ENCODE results near the gene JMY.

JMY gene

GRCh38 chr5:79261897-79262296 is 26.0 kb downstream of the JMY start:
- Histone ChIP-seq H3K4me3 (ENCODE audit: low read depth, low read length) (no peak overlapping the region), H3K27ac (no peak overlapping the region), H3K4me2 (ENCODE audit: low read length) (no peak overlapping the region), H3K36me3 (ENCODE audit: control insufficient read depth, insufficient read depth, low read length) (no peaks in the 10 kb centered on the region), H3K4me1 (no peaks in the 10 kb centered on the region), H3K79me2 (peaks cover 45% of the 10 kb centered on the region), H2AFZ (no peak overlapping the region), H3K9me3 (ENCODE audit: control insufficient read depth, low read length) (no peaks in the 10 kb centered on the region), H3K27me3 (ENCODE audit: control insufficient read depth, insufficient read depth, low read length) (no peaks in the 10 kb centered on the region), H3K9ac (no peak overlapping the region)
- no peak for TF ChIP-seq CTCF (IDR thresholded peaks at IDR 0.05)

GRCh38 chr5:79263290-79263689 is 27.4 kb downstream of the JMY start:
- Histone ChIP-seq H3K27me3 (ENCODE audit: control insufficient read depth, insufficient read depth, low read length) (no peaks in the 10 kb centered on the region), H2AFZ (no peak overlapping the region), H3K9ac (no peak overlapping the region), H3K4me1 (no peaks in the 10 kb centered on the region), H3K36me3 (ENCODE audit: control insufficient read depth, insufficient read depth, low read length) (no peaks in the 10 kb centered on the region), H3K27ac (no peak overlapping the region), H3K4me3 (ENCODE audit: low read depth, low read length) (no peak overlapping the region), H3K79me2 (peaks cover 37% of the 10 kb centered on the region), H3K9me3 (ENCODE audit: control insufficient read depth, low read length) (no peaks in the 10 kb centered on the region), H3K4me2 (ENCODE audit: low read length) (no peak overlapping the region)
- TF ChIP-seq CTCF (IDR thresholded peaks at IDR 0.05), result no peak

GRCh38 chr5:79267180-79267579 is 31.2 kb downstream of the JMY start:
- H3K79me2 ChIP-seq, result peaks cover 9% of the 10 kb centered on the region
- no peaks in the 10 kb centered on the region for H3K9me3 ChIP-seq (ENCODE audit: control insufficient read depth, low read length)
- no peaks in the 10 kb centered on the region for H3K4me1 ChIP-seq
- H3K27ac ChIP-seq, result no peak overlapping the region
- H3K27me3 ChIP-seq (ENCODE audit: control insufficient read depth, insufficient read depth, low read length), result no peaks in the 10 kb centered on the region
- no peaks in the 10 kb centered on the region for H3K36me3 ChIP-seq (ENCODE audit: control insufficient read depth, insufficient read depth, low read length)
- no peak overlapping the region for H3K4me2 ChIP-seq (ENCODE audit: low read length)
- no peak overlapping the region for H3K9ac ChIP-seq
- no peak overlapping the region for H2AFZ ChIP-seq
- TF ChIP-seq CTCF (IDR thresholded peaks at IDR 0.05), result no peak
- H3K4me3 ChIP-seq (ENCODE audit: low read depth, low read length), result no peak overlapping the region

GRCh38 chr5:79269733-79270166 is 33.8 kb downstream of the JMY start:
- H2AFZ ChIP-seq, result no peak overlapping the region
- no peaks in the 10 kb centered on the region for H3K36me3 ChIP-seq (ENCODE audit: control insufficient read depth, insufficient read depth, low read length)
- H3K4me3 ChIP-seq (ENCODE audit: low read depth, low read length), result no peak overlapping the region
- H3K27me3 ChIP-seq (ENCODE audit: control insufficient read depth, insufficient read depth, low read length), result no peaks in the 10 kb centered on the region
- no peaks in the 10 kb centered on the region for H3K4me1 ChIP-seq
- H3K9ac ChIP-seq, result no peak overlapping the region
- no peaks in the 10 kb centered on the region for H3K9me3 ChIP-seq (ENCODE audit: control insufficient read depth, low read length)
- no peak overlapping the region for H3K27ac ChIP-seq
- H3K4me2 ChIP-seq (ENCODE audit: low read length), result no peak overlapping the region
- peaks cover 25% of the 10 kb centered on the region for H3K79me2 ChIP-seq
- TF ChIP-seq CTCF (IDR thresholded peaks at IDR 0.05), result no peak

GRCh38 chr5:79273341-79273740 is 37.4 kb downstream of the JMY start:
- H3K79me2 ChIP-seq, result peaks cover 25% of the 10 kb centered on the region
- H2AFZ ChIP-seq, result no peak overlapping the region
- no peaks in the 10 kb centered on the region for H3K36me3 ChIP-seq (ENCODE audit: control insufficient read depth, insufficient read depth, low read length)
- TF ChIP-seq CTCF (IDR thresholded peaks at IDR 0.05), result no peak
- H3K27ac ChIP-seq, result no peak overlapping the region
- no peaks in the 10 kb centered on the region for H3K4me1 ChIP-seq
- H3K9me3 ChIP-seq (ENCODE audit: control insufficient read depth, low read length), result no peaks in the 10 kb centered on the region
- no peak overlapping the region for H3K4me2 ChIP-seq (ENCODE audit: low read length)
- H3K4me3 ChIP-seq (ENCODE audit: low read depth, low read length), result no peak overlapping the region
- no peaks in the 10 kb centered on the region for H3K27me3 ChIP-seq (ENCODE audit: control insufficient read depth, insufficient read depth, low read length)
- no peak overlapping the region for H3K9ac ChIP-seq
